IPS-20b (cell line): ENCODE results near the gene SLC35A5.

Experiments used
- H3K27ac ChIP-seq: one replicate; pipeline ENCODE4 v1.5.1; 2013; ENCODE audit warnings: low read length
- H3K27me3 ChIP-seq: 2 replicates; pipeline ENCODE4 v1.6.1; 2013; ENCODE audit warnings: mild to moderate bottlenecking, low read length, inconsistent platforms; ENCODE audit not compliant: insufficient read depth
- H3K36me3 ChIP-seq: 2 replicates; pipeline ENCODE4 v1.6.1; 2013; ENCODE audit warnings: low read depth, mild to moderate bottlenecking, inconsistent platforms, low read length, moderate library complexity; ENCODE audit not compliant: insufficient read depth
- H3K4me1 ChIP-seq: 2 replicates; pipeline ENCODE4 v1.6.1; 2013; ENCODE audit warnings: mild to moderate bottlenecking, control low read depth, inconsistent platforms, low read length, moderate library complexity; ENCODE audit not compliant: insufficient read depth
- H3K4me3 ChIP-seq: 2 replicates; pipeline ENCODE4 v1.5.1; 2013; ENCODE audit warnings: mild to moderate bottlenecking, low read length, inconsistent platforms
- H3K9ac ChIP-seq: 2 replicates; pipeline ENCODE4 v1.6.1; 2013; ENCODE audit warnings: low read depth, mild to moderate bottlenecking, inconsistent platforms, low read length, moderate library complexity
- H3K9me3 ChIP-seq: 2 replicates; pipeline ENCODE4 v1.6.1; 2013; ENCODE audit warnings: mild to moderate bottlenecking, low read depth, low read length, inconsistent platforms; ENCODE audit not compliant: insufficient read depth

Gene SLC35A5

GRCh38 chr3:112582244-112582874 lies 20.5 kb downstream of the SLC35A5 start:
- no peaks in the 10 kb centered on the region for H3K9me3 ChIP-seq
- H3K27me3 ChIP-seq, result no peaks in the 10 kb centered on the region
- H3K4me3 ChIP-seq, result no peak overlapping the region
- peaks cover 11% of the 10 kb centered on the region; the same call in 1 of the 2 replicates for H3K4me1 ChIP-seq
- peaks cover 55% of the 10 kb centered on the region for H3K36me3 ChIP-seq
- H3K9ac ChIP-seq, result no peak overlapping the region
- no peak overlapping the region for H3K27ac ChIP-seq

DNA sequence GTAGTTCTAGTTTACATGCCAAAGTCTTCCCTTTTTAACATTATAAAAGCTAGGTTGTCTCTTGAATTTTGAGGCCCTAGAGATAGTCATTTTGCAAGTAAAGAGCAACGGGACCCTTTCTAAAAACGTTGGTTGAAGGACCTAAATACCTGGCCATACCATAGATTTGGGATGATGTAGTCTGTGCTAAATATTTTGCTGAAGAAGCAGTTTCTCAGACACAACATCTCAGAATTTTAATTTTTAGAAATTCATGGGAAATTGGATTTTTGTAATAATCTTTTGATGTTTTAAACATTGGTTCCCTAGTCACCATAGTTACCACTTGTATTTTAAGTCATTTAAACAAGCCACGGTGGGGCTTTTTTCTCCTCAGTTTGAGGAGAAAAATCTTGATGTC lies 21.3 kb downstream of the SLC35A5 start:
- peaks cover 11% of the 10 kb centered on the region; the same call in 1 of the 2 replicates for H3K4me1 ChIP-seq
- H3K9ac ChIP-seq, result no peak overlapping the region
- peaks cover 55% of the 10 kb centered on the region for H3K36me3 ChIP-seq
- H3K27me3 ChIP-seq, result no peaks in the 10 kb centered on the region
- no peak overlapping the region for H3K4me3 ChIP-seq
- H3K27ac ChIP-seq, result no peak overlapping the region
- no peaks in the 10 kb centered on the region for H3K9me3 ChIP-seq

- H3K27ac ChIP-seq, result no peak overlapping the region
- peaks cover 36% of the 10 kb centered on the region for H3K36me3 ChIP-seq
- H3K27me3 ChIP-seq, result no peaks in the 10 kb centered on the region
- H3K9me3 ChIP-seq, result no peaks in the 10 kb centered on the region
- no peak overlapping the region for H3K4me3 ChIP-seq
- H3K4me1 ChIP-seq, result peaks cover 11% of the 10 kb centered on the region; the same call in 1 of the 2 replicates
- no peak overlapping the region for H3K9ac ChIP-seq
Measured at GRCh38 chr3:112585782-112586181, 23.9 kb downstream of the SLC35A5 start.

GRCh38 chr3:112587336-112587735 lies 25.5 kb downstream of the SLC35A5 start:
- Histone ChIP-seq H3K36me3 (peaks cover 34% of the 10 kb centered on the region), H3K9me3 (no peaks in the 10 kb centered on the region), H3K4me3 (no peak overlapping the region), H3K4me1 (peaks cover 2% of the 10 kb centered on the region; the same call in 1 of the 2 replicates), H3K9ac (no peak overlapping the region), H3K27ac (no peak overlapping the region), H3K27me3 (no peaks in the 10 kb centered on the region)

GRCh38 chr3:112593258-112593657 lies 31.4 kb downstream of the SLC35A5 start:
- Histone ChIP-seq H3K27ac (no peak overlapping the region), H3K27me3 (no peaks in the 10 kb centered on the region), H3K36me3 (peaks cover 4% of the 10 kb centered on the region; the same call in 1 of the 2 replicates), H3K4me1 (peaks cover 11% of the 10 kb centered on the region; the same call in 1 of the 2 replicates), H3K4me3 (no peak overlapping the region), H3K9ac (no peak overlapping the region), H3K9me3 (no peaks in the 10 kb centered on the region)

DNA sequence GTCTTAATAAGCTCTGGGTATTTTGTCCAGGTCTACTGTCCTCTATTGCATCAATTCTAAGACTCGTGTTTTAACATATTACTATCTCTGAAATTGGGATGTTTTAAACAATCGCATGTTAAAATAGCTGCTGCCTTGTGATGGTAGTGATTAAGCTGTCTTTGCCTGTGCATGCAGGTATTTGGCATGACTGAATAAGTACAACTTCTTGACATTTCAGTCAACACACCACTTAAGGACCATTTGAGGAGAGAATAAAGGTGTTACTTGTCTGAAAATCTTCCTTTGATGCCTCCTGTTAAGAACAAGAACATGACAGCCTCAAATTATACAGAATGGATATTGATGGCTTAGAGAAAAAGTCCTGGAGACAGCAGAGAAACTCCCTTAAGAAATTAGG lies 33.0 kb downstream of the SLC35A5 start:
- Histone ChIP-seq H3K27me3 (no peaks in the 10 kb centered on the region), H3K4me3 (no peak overlapping the region), H3K4me1 (peaks cover 11% of the 10 kb centered on the region; the same call in 1 of the 2 replicates), H3K27ac (no peak overlapping the region), H3K36me3 (peaks cover 4% of the 10 kb centered on the region; the same call in 1 of the 2 replicates), H3K9ac (no peak overlapping the region), H3K9me3 (no peaks in the 10 kb centered on the region)

- H3K9me3 ChIP-seq, result no peaks in the 10 kb centered on the region
- H3K9ac ChIP-seq, result no peak overlapping the region
- H3K27me3 ChIP-seq, result no peaks in the 10 kb centered on the region
- peaks cover 2% of the 10 kb centered on the region; the same call in 1 of the 2 replicates for H3K4me1 ChIP-seq
- no peak overlapping the region for H3K4me3 ChIP-seq
- no peak overlapping the region for H3K27ac ChIP-seq
- H3K36me3 ChIP-seq, result peaks cover 4% of the 10 kb centered on the region; the same call in 1 of the 2 replicates
Measured at GRCh38 chr3:112597945-112598344, 36.1 kb downstream of the SLC35A5 start.

DNA sequence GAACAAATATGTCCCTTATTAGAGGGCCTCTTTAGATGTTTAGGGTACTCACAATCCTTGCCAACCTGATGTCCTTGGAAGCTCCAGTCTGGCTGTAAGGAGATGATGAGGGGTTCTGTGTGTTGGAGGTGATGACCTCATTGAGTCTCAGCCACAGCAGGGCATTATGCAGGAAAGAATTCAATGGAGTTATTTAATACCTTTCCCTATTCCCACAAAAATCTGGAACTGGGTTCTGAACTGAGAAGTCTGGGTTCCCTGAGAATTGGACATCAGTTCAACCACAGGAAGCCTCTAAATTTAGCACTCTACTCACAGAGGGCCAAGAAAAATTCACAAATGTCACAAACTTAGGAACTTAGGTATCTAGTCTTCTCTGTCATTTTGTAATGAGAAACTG lies 36.9 kb downstream of the SLC35A5 start:
- H3K9ac ChIP-seq, result no peak overlapping the region
- H3K4me3 ChIP-seq, result no peak overlapping the region
- H3K27me3 ChIP-seq, result no peaks in the 10 kb centered on the region
- H3K27ac ChIP-seq, result no peak overlapping the region
- H3K9me3 ChIP-seq, result no peaks in the 10 kb centered on the region
- peaks cover 4% of the 10 kb centered on the region; the same call in 1 of the 2 replicates for H3K36me3 ChIP-seq
- H3K4me1 ChIP-seq, result no peaks in the 10 kb centered on the region

GRCh38 chr3:112602217-112602838 lies 40.5 kb downstream of the SLC35A5 start:
- H3K9ac ChIP-seq, result no peak overlapping the region
- H3K27ac ChIP-seq, result no peak overlapping the region
- no peaks in the 10 kb centered on the region for H3K27me3 ChIP-seq
- H3K36me3 ChIP-seq, result no peaks in the 10 kb centered on the region
- H3K4me1 ChIP-seq, result no peaks in the 10 kb centered on the region
- no peak overlapping the region for H3K4me3 ChIP-seq
- H3K9me3 ChIP-seq, result no peaks in the 10 kb centered on the region

DNA sequence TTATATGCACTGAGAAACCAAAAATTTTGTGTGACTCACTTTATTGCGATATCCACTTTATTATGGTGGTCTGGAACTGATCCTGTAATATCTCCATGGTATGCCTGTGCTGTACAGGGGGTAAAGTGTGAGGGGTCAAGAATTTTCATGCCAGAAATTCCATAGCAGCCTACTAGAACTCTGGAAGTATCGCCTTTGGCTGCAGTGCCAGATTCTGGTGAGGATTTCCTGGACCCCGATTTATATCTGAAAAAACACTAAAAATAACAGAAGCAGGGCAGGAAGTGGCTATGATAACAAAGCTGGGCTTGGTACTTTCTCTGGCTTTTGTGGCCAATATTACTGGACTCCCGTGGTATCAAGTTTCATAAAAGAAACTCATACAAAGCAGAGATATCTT lies 42.7 kb downstream of the SLC35A5 start:
- Histone ChIP-seq H3K27ac (no peak overlapping the region), H3K4me3 (no peak overlapping the region), H3K27me3 (no peaks in the 10 kb centered on the region), H3K36me3 (no peaks in the 10 kb centered on the region), H3K9ac (no peak overlapping the region), H3K9me3 (no peaks in the 10 kb centered on the region), H3K4me1 (no peaks in the 10 kb centered on the region)

GRCh38 chr3:112605285-112605684 lies 43.4 kb downstream of the SLC35A5 start:
- Histone ChIP-seq H3K9me3 (no peaks in the 10 kb centered on the region), H3K4me3 (no peak overlapping the region), H3K27ac (no peak overlapping the region), H3K36me3 (no peaks in the 10 kb centered on the region), H3K27me3 (no peaks in the 10 kb centered on the region), H3K9ac (no peak overlapping the region), H3K4me1 (no peaks in the 10 kb centered on the region)

GRCh38 chr3:112606098-112606497 lies 44.3 kb downstream of the SLC35A5 start:
- Histone ChIP-seq H3K4me3 (no peak overlapping the region), H3K9me3 (no peaks in the 10 kb centered on the region), H3K27ac (no peak overlapping the region), H3K36me3 (no peaks in the 10 kb centered on the region), H3K9ac (no peak overlapping the region), H3K4me1 (no peaks in the 10 kb centered on the region), H3K27me3 (no peaks in the 10 kb centered on the region)
